Right atrium auricular region (tissue), 2 donors: ENCODE measurements around the gene THRB. TPM values are rescaled to one million over a fixed set of nuclear protein-coding genes. Genes with fewer than 3 reads are reported as not detected.

Source experiments
- DNase-seq: peaks from one replicate; pipeline ENCODE4 v3.0.0-alpha.2; 2019; ENCODE audit warnings: low spot score
- H3K27ac ChIP-seq, 2 donors: fragments of 200-600 bp; sonication (generic); 1 replicate in 1 of 2; 2 replicates in 1 of 2; pipeline ENCODE4 v1.5.1; 2016 to 2019
- H3K27me3 ChIP-seq, 2 donors: fragments of 200-600 bp; sonication (generic); one replicate each; pipeline versions ENCODE4 v1.5.1 to v1.6.0; 2017 to 2019
- H3K36me3 ChIP-seq: fragments of 200-600 bp; sonication (generic); one replicate; pipeline ENCODE4 v1.5.1; 2016
- H3K4me1 ChIP-seq, 2 donors: fragments of 200-600 bp; sonication (generic); one replicate each; pipeline versions ENCODE4 v1.5.1 to v1.6.0; 2017 to 2019
- H3K4me3 ChIP-seq, 2 donors: fragments of 200-600 bp; sonication (generic); 1 replicate in 1 of 2; 2 replicates in 1 of 2; pipeline ENCODE4 v1.5.1; 2017 to 2019; ENCODE audit warnings: mild to moderate bottlenecking in 1 of 2, moderate library complexity in 1 of 2
- H3K9me3 ChIP-seq, 2 donors: fragments of 200-600 bp; sonication (generic); one replicate each; pipeline ENCODE4 v1.5.1; 2019
- CTCF ChIP-seq, 2 donors: fragments of 200-600 bp; sonication (generic); IDR thresholded peaks; one replicate each; pipeline ENCODE4 v1.5.1; 2019; ENCODE audit warnings: antibody characterized with exemption in 2 of 2
- total RNA-seq, 2 donors: library from RNA; depleted of rRNA; stranded (reverse); fragments of >200 nt; gene quantifications; one replicate each; pipeline ENCODE4 v1.1.0, GENCODE V29; 2016

Gene THRB
- total RNA-seq, 2 donors from 2014 or later, result 4.2 to 7.0 TPM

GRCh38 chr3:24499991-24500390 is 5.3 kb upstream of the THRB start:
- H3K4me3 ChIP-seq, result no peak overlapping the region
- no peaks in the 10 kb centered on the region for H3K27me3 ChIP-seq
- H3K27ac ChIP-seq, result no peak overlapping the region
- TF ChIP-seq CTCF (IDR thresholded peaks at IDR 0.05), result no peak
- no peak for DNase-seq
- peaks cover 0 to 11% of the 10 kb centered on the region in 2 donors for H3K4me1 ChIP-seq
- H3K9me3 ChIP-seq, result no peaks in the 10 kb centered on the region
- no peaks in the 10 kb centered on the region for H3K36me3 ChIP-seq

GRCh38 chr3:24498796-24499195 is 4.1 kb upstream of the THRB start:
- TF ChIP-seq CTCF (IDR thresholded peaks at IDR 0.05), result no peak

GRCh38 chr3:24498391-24498790 is 3.7 kb upstream of the THRB start:
- Histone ChIP-seq H3K9me3 (no peaks in the 10 kb centered on the region), H3K4me1 (peaks cover 0 to 12% of the 10 kb centered on the region in 2 donors), H3K36me3 (no peaks in the 10 kb centered on the region), H3K4me3 (no peak overlapping the region), H3K27ac (no peak overlapping the region), H3K27me3 (no peaks in the 10 kb centered on the region)
- TF ChIP-seq CTCF (IDR thresholded peaks at IDR 0.05), result no peak
- DNase-seq, result no peak

More at GRCh38 chr3:24498796-24499195, 4.1 kb upstream of the THRB start:
- DNase-seq, result no peak
- H3K4me1 ChIP-seq, result peaks cover 0 to 11% of the 10 kb centered on the region in 2 donors
- no peaks in the 10 kb centered on the region for H3K9me3 ChIP-seq
- H3K27ac ChIP-seq, result no peak overlapping the region
- no peaks in the 10 kb centered on the region for H3K36me3 ChIP-seq
- no peaks in the 10 kb centered on the region for H3K27me3 ChIP-seq
- H3K4me3 ChIP-seq, result no peak overlapping the region

- no peak for TF ChIP-seq CTCF (IDR thresholded peaks at IDR 0.05)
- Histone ChIP-seq H3K36me3 (no peaks in the 10 kb centered on the region), H3K9me3 (no peaks in the 10 kb centered on the region), H3K27ac (no peak overlapping the region), H3K27me3 (no peaks in the 10 kb centered on the region), H3K4me1 (peaks cover 0 to 16% of the 10 kb centered on the region in 2 donors), H3K4me3 (no peak overlapping the region)
- no peak for DNase-seq
Observed at GRCh38 chr3:24497942-24498341, 3.3 kb upstream of the THRB start.

GRCh38 chr3:24496529-24497482 is 2.2 kb upstream of the THRB start:
- Histone ChIP-seq H3K36me3 (no peaks in the 10 kb centered on the region), H3K4me3 (no peak overlapping the region), H3K27ac (peak overlapping the region in 1 of 2 donors; percentile 84), H3K9me3 (no peaks in the 10 kb centered on the region), H3K27me3 (no peaks in the 10 kb centered on the region), H3K4me1 (peaks cover 0 to 17% of the 10 kb centered on the region in 2 donors)
- DNase-seq, result peak; percentile 90
- peak; percentile 45 to 68 for TF ChIP-seq CTCF (IDR thresholded peaks at IDR 0.05)
